Panc1 (cell line): Measurements from ENCODE around the gene MTHFSD. TPM values are rescaled to one million over a fixed set of nuclear protein-coding genes. Genes with fewer than 3 reads are reported as not detected.

Experiments
- ATAC-seq: fragments of 200-7000 bp; cut with Tn5 transposase; 2 replicates; pipeline ENCODE4 v1.9.1; 2020; ENCODE audit warnings: mild to moderate bottlenecking, moderate library complexity
- BruUV-seq: library from RNA; stranded (reverse); fragments of 400-500 nt; replicated peaks from 2 replicates; lab custom pipeline; 2021; lab: Mats Ljungman, UMichigan
- CTCF ChIA-PET: fragments of 300-600 bp; sonication (Branson Sonifier 250); formaldehyde crosslinking; loops from one replicate; lab custom pipeline; 2022; ENCODE audit warnings: antibody characterized with exemption; lab: Charles Lee
- POLR2A ChIA-PET: fragments of 300-600 bp; sonication (Branson Sonifier 250); formaldehyde crosslinking; loops from one replicate; lab custom pipeline; 2022; ENCODE audit warnings: antibody characterized with exemption; lab: Charles Lee
- DNase-seq: peaks from one replicate; pipeline ENCODE4 v3.0.0-alpha.2; 2010; ENCODE audit warnings: low read depth, low spot score
- H3K27ac ChIP-seq: 2 replicates; pipeline ENCODE4 v1.5.1; 2011; ENCODE audit warnings: mild to moderate bottlenecking, low read length, inconsistent platforms
- H3K27me3 ChIP-seq: fragments of 200-500 bp; sonication (Bioruptor generic); 2 replicates; pipeline ENCODE4 v1.6.0; 2014; ENCODE audit warnings: low read length, inconsistent platforms; ENCODE audit not compliant: control insufficient read depth, insufficient read depth
- H3K36me3 ChIP-seq: fragments of 200-500 bp; sonication (Bioruptor generic); 2 replicates; pipeline ENCODE4 v1.5.1; 2014; ENCODE audit warnings: inconsistent platforms, mild to moderate bottlenecking, low read length, moderate library complexity; ENCODE audit not compliant: control insufficient read depth, insufficient read depth
- H3K4me1 ChIP-seq: 2 replicates; pipeline ENCODE4 v1.5.1; 2011; ENCODE audit warnings: inconsistent platforms, mild to moderate bottlenecking, low read length, moderate library complexity; ENCODE audit not compliant: control insufficient read depth, insufficient read depth
- H3K4me3 ChIP-seq, 2 experiments: 2 replicates each; pipeline ENCODE4 v1.5.1; 2011 to 2012; ENCODE audit warnings: low read depth in 2 of 2, low read length in 2 of 2, mild to moderate bottlenecking in 2 of 2, inconsistent platforms in 1 of 2, moderate library complexity in 1 of 2
- H3K9me3 ChIP-seq: fragments of 200-500 bp; sonication (Bioruptor generic); 2 replicates; pipeline ENCODE4 v1.5.1; 2014; ENCODE audit warnings: low read depth, mild to moderate bottlenecking, inconsistent platforms, low read length, moderate library complexity; ENCODE audit not compliant: control insufficient read depth, insufficient read depth
- POLR2AphosphoS5 ChIP-seq: IDR thresholded peaks from 2 replicates; pipeline ENCODE4 v1.6.1; 2012; ENCODE audit warnings: mild to moderate bottlenecking, low read depth, low read length, moderate library complexity
- SIN3A ChIP-seq: IDR thresholded peaks from 2 replicates; pipeline ENCODE4 v1.6.1; 2012; ENCODE audit warnings: low read depth, mild to moderate bottlenecking, low read length, moderate library complexity, borderline replicate concordance; ENCODE audit not compliant: insufficient read depth
- TCF7L2 ChIP-seq: IDR thresholded peaks from 2 replicates; pipeline ENCODE4 v1.6.1; 2011; ENCODE audit warnings: mild to moderate bottlenecking, low read depth, low read length, inconsistent platforms
- in situ Hi-C: cut with HindIII; loops from 2 replicates; pipeline ENCODE4 v1.10.0; 2016; ENCODE audit warnings: low sequenced_read_pairs, low pct_unique_long_range_greater_than_20kb
- intact Hi-C: fragments of 100-400 bp; cut with micrococcal nuclease; formaldehyde crosslinking; loops from one replicate; pipeline ENCODE4 v1.10.0; 2022; ENCODE audit not compliant: unreplicated experiment
- total RNA-seq: library from RNA; stranded (reverse); gene quantifications from one replicate; pipeline ENCODE4 v1.2.1, GENCODE V29; 2021; ENCODE audit not compliant: unreplicated experiment
- TF ChIP-seq, protein P1 (sequence below): fragments of 450-650 bp; IDR thresholded peaks from 2 replicates; pipeline ENCODE4 v1.5.1; 2017; ENCODE audit warnings: mild to moderate bottlenecking
- TF ChIP-seq, protein P2 (sequence below), 2 experiments: IDR thresholded peaks; 2 replicates each; pipeline ENCODE4 v1.6.1; 2011 to 2012; ENCODE audit warnings: low read depth in 2 of 2, control low read depth in 1 of 2, low read length in 1 of 2, mild to moderate bottlenecking in 1 of 2, moderate library complexity in 1 of 2; ENCODE audit not compliant: insufficient read depth in 1 of 2

MTHFSD gene
- total RNA-seq, 1 experiment from 2014 or later = 16.5 TPM

DNA sequence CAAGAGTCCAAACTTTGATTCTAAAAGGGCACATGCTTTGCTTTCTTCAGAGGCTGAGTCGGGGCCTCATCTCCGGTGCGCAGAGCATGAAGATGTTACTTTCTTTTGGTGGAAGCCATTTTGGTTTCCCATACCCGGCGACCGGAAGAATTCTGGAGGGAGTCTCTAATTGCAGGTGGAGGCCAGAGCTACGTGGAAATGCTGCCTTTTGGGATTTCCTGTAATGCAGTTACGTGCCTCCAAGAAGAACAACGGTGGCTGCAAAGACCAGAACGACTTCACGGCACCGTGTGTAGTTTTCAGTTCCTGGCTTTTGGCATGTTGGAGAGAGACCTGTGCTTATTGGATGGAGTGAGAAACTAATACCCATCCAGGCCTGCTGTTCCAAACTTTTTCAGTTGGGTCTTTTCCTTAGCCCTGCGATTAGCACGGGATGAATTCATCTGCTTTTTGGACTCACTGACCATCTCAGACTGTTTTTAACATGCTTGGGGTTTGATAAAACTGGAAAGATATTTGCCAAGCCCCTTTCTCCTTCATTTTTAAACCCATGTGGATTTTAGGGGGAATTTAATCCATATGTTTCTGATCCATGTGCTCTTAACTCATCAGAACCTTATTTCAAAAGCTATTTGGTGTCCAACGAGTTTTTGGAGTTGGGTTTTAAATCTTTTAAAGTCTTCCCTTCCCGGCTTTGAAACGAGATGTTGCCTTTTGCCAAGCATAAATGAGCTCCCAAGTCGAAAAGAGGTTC is 42.3 kb upstream of the MTHFSD start:
- CTCF ChIA-PET = no interaction called here

DNA sequence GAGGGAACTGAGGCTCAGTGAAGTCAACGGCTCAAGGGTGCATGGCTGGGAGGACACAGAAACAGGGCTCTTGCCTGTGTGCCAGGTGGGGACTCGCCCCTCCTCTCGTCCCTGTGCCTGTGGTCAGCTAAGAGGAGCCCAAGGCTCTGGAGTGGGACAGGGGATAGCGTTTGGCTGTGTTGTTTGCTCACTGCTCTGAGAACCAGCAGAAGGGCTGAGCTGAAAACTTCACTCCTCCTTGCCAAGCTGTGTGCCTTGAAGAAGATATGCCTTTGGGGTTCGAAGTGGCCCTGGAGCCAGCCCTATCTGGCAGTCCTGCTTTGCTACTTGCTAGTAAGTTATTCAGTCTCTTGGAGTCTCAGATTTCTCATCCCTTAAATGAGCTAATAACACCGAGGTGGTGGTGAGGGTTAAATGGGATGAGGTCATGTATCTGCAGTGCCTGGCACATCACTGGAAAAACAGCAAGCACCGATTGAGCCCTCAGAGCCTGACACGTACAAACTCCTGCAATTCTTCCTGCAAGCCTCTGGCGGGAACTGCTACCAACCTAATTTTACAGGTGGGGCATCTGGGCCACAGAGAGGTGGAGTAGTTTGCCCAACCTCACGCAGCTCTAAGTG is 41.1 kb upstream of the MTHFSD start:
- CTCF ChIA-PET = interaction anchor here (0.6 kb wide), 1 partner anchor 8 kb away, joined by 12 read pairs; no protein-coding TSS in a partner anchor
- H3K27me3 ChIP-seq = no peaks in the 10 kb centered on the region
- H3K9me3 ChIP-seq = no peaks in the 10 kb centered on the region
- H3K4me3 ChIP-seq = no peak overlapping the region
- no peaks in the 10 kb centered on the region for H3K4me1 ChIP-seq
- no peak overlapping the region for H3K27ac ChIP-seq
- POLR2A ChIA-PET = no interaction called here
- in situ Hi-C loops (no loop called here), intact Hi-C loops (no loop called here)
- ATAC-seq (no peak), DNase-seq (no peak)
- no TSS peak for BruUV-seq
- no peaks in the 10 kb centered on the region for H3K36me3 ChIP-seq
- TF ChIP-seq POLR2AphosphoS5 (no peak), TCF7L2 (no peak), SIN3A (no peak)
- TF ChIP-seq, protein P1, sequence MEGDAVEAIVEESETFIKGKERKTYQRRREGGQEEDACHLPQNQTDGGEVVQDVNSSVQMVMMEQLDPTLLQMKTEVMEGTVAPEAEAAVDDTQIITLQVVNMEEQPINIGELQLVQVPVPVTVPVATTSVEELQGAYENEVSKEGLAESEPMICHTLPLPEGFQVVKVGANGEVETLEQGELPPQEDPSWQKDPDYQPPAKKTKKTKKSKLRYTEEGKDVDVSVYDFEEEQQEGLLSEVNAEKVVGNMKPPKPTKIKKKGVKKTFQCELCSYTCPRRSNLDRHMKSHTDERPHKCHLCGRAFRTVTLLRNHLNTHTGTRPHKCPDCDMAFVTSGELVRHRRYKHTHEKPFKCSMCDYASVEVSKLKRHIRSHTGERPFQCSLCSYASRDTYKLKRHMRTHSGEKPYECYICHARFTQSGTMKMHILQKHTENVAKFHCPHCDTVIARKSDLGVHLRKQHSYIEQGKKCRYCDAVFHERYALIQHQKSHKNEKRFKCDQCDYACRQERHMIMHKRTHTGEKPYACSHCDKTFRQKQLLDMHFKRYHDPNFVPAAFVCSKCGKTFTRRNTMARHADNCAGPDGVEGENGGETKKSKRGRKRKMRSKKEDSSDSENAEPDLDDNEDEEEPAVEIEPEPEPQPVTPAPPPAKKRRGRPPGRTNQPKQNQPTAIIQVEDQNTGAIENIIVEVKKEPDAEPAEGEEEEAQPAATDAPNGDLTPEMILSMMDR = no peak
- TF ChIP-seq, protein P2, sequence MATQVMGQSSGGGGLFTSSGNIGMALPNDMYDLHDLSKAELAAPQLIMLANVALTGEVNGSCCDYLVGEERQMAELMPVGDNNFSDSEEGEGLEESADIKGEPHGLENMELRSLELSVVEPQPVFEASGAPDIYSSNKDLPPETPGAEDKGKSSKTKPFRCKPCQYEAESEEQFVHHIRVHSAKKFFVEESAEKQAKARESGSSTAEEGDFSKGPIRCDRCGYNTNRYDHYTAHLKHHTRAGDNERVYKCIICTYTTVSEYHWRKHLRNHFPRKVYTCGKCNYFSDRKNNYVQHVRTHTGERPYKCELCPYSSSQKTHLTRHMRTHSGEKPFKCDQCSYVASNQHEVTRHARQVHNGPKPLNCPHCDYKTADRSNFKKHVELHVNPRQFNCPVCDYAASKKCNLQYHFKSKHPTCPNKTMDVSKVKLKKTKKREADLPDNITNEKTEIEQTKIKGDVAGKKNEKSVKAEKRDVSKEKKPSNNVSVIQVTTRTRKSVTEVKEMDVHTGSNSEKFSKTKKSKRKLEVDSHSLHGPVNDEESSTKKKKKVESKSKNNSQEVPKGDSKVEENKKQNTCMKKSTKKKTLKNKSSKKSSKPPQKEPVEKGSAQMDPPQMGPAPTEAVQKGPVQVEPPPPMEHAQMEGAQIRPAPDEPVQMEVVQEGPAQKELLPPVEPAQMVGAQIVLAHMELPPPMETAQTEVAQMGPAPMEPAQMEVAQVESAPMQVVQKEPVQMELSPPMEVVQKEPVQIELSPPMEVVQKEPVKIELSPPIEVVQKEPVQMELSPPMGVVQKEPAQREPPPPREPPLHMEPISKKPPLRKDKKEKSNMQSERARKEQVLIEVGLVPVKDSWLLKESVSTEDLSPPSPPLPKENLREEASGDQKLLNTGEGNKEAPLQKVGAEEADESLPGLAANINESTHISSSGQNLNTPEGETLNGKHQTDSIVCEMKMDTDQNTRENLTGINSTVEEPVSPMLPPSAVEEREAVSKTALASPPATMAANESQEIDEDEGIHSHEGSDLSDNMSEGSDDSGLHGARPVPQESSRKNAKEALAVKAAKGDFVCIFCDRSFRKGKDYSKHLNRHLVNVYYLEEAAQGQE (IDR thresholded peaks at IDR 0.05; ENCODE audit: insufficient read depth in 1 of 2, low read depth in 2 of 2, low read length in 1 of 2) = no peak

More for the DNA sequence above, 42.3 kb upstream of the MTHFSD start:
- ATAC-seq (no peak), DNase-seq (no peak)
- no TSS peak for BruUV-seq
- H3K27me3 ChIP-seq = no peaks in the 10 kb centered on the region
- TF ChIP-seq, protein P2 (IDR thresholded peaks at IDR 0.05; ENCODE audit: insufficient read depth in 1 of 2, low read depth in 2 of 2, low read length in 1 of 2) = no peak
- TF ChIP-seq POLR2AphosphoS5 (no peak), SIN3A (no peak), TCF7L2 (no peak)
- TF ChIP-seq, protein P1 = no peak
- H3K4me1 ChIP-seq = no peaks in the 10 kb centered on the region
- H3K4me3 ChIP-seq = no peak overlapping the region
- POLR2A ChIA-PET = no interaction called here
- no peaks in the 10 kb centered on the region for H3K9me3 ChIP-seq
- no peaks in the 10 kb centered on the region for H3K36me3 ChIP-seq
- intact Hi-C loops = no loop called here
- in situ Hi-C loops = no loop called here
- no peak overlapping the region for H3K27ac ChIP-seq
